Activated B cell treated with CpG ODN at 0.5 μM for 24 hours (primary cell): ENCODE results near the gene OR56B1. TPM values are rescaled to one million over a fixed set of nuclear protein-coding genes. Genes with fewer than 3 reads are reported as not detected.

ENCODE experiments used
- ATAC-seq: fragments of 200-7000 bp; cut with Tn5 transposase; one replicate; pipeline ENCODE4 v1.10.0; 2021; ENCODE audit warnings: low read depth, mild to moderate bottlenecking, moderate library complexity
- CTCF ChIA-PET: fragments of 350-600 bp; sonication (Branson Sonifier 250); formaldehyde crosslinking; loops from one replicate; lab custom pipeline; 2021; ENCODE audit warnings: antibody characterized with exemption; lab: Charles Lee
- POLR2A ChIA-PET: fragments of 350-600 bp; sonication (Branson Sonifier 250); formaldehyde crosslinking; loops from one replicate; lab custom pipeline; 2021; ENCODE audit warnings: antibody characterized with exemption; lab: Charles Lee
- DNase-seq: peaks from one replicate; pipeline ENCODE4 v3.0.0; 2022
- H3K27ac Mint-ChIP-seq: one replicate; pipeline ENCODE4 v1.8.0; 2020; ENCODE audit warnings: mixed read lengths
- H3K27me3 Mint-ChIP-seq: one replicate; pipeline ENCODE4 v1.8.0; 2021; ENCODE audit warnings: mixed read lengths
- H3K36me3 Mint-ChIP-seq: one replicate; pipeline ENCODE4 v1.8.0; 2021; ENCODE audit warnings: low read depth, mixed read lengths
- H3K4me1 Mint-ChIP-seq: one replicate; pipeline ENCODE4 v1.8.0; 2021; ENCODE audit warnings: mixed read lengths
- H3K4me3 Mint-ChIP-seq: one replicate; pipeline ENCODE4 v1.8.0; 2020; ENCODE audit warnings: mild to moderate bottlenecking, mixed read lengths
- H3K9me3 Mint-ChIP-seq: one replicate; pipeline ENCODE4 v1.8.0; 2020; ENCODE audit warnings: mixed read lengths
- CTCF ChIP-seq: fragments of 200-600 bp; IDR thresholded peaks from one replicate; pipeline ENCODE4 v1.8.0; 2022; ENCODE audit warnings: antibody characterized with exemption, mild to moderate bottlenecking
- intact Hi-C: fragments of 100-400 bp; cut with micrococcal nuclease; formaldehyde crosslinking; loops from one replicate; pipeline ENCODE4 v1.15.1; 2024
- total RNA-seq: library from RNA; stranded (reverse); gene quantifications from 2 replicates; pipeline ENCODE4 v1.2.3, GENCODE V29; 2022

The OR56B1 gene
- total RNA-seq, 1 donor from 2014 or later: 0.84 TPM

DNA sequence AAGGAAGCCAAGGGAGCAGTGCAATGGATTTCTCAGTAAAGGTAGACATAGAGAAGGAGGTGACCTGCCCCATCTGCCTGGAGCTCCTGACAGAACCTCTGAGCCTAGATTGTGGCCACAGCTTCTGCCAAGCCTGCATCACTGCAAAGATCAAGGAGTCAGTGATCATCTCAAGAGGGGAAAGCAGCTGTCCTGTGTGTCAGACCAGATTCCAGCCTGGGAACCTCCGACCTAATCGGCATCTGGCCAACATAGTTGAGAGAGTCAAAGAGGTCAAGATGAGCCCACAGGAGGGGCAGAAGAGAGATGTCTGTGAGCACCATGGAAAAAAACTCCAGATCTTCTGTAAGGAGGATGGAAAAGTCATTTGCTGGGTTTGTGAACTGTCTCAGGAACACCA is 40.0 kb upstream of the OR56B1 start:
- POLR2A ChIA-PET: interaction anchor here (0.8 to 1.3 kb wide), 2 partner anchors 12 to 64 kb away, joined by 4 read pairs; partner anchors contain the start of gene TRIM5
- no peak overlapping the region for H3K4me3 Mint-ChIP-seq
- no peak for DNase-seq
- H3K27me3 Mint-ChIP-seq: no peaks in the 10 kb centered on the region
- H3K9me3 Mint-ChIP-seq: no peaks in the 10 kb centered on the region
- no peak for ATAC-seq
- intact Hi-C loops: loop anchor here (10.0 kb wide), 1 partner anchor 1091 kb away; the partner anchor contains the start of gene TRIM68
- H3K36me3 Mint-ChIP-seq: peaks cover 84% of the 10 kb centered on the region
- peaks cover 78% of the 10 kb centered on the region for H3K4me1 Mint-ChIP-seq
- peak overlapping the region; percentile 51 for H3K27ac Mint-ChIP-seq
- CTCF ChIA-PET: interaction anchor here (1.9 kb wide), 1 partner anchor 12 kb away, joined by 6 read pairs; the partner anchor contains the start of gene TRIM5
- TF ChIP-seq CTCF: no peak

GRCh38 chr11:5698281-5698680 is 38.0 kb upstream of the OR56B1 start:
- no peak for DNase-seq
- Mint-ChIP-seq H3K4me1 (peaks cover 74% of the 10 kb centered on the region), H3K27me3 (no peaks in the 10 kb centered on the region), H3K9me3 (no peaks in the 10 kb centered on the region), H3K27ac (peak overlapping the region; percentile 12), H3K36me3 (peaks cover 84% of the 10 kb centered on the region), H3K4me3 (no peak overlapping the region)
- TF ChIP-seq CTCF: no peak
- POLR2A ChIA-PET: interaction anchor here (1.5 kb wide), 1 partner anchor 9 kb away, joined by 5 read pairs; the partner anchor contains the start of gene TRIM22
- intact Hi-C loops: loop anchor here (10.0 kb wide), 1 partner anchor 1093 kb away; the partner anchor contains the start of gene TRIM68
- CTCF ChIA-PET: no interaction called here
- ATAC-seq: no peak

GRCh38 chr11:5700421-5701054 is 35.7 kb upstream of the OR56B1 start:
- Mint-ChIP-seq H3K27ac (peak overlapping the region; percentile 95), H3K27me3 (no peaks in the 10 kb centered on the region), H3K9me3 (no peaks in the 10 kb centered on the region), H3K4me3 (peak overlapping the region; percentile 86), H3K4me1 (peaks cover 66% of the 10 kb centered on the region), H3K36me3 (peaks cover 84% of the 10 kb centered on the region)
- POLR2A ChIA-PET: interaction anchor here (0.6 to 3.6 kb wide), 6 partner anchors 11 to 1187 kb away, joined by 3 to 60 read pairs (median 4); partner anchors contain the start of genes TRIM22, TRIM34 and TRIM5
- CTCF ChIA-PET: interaction anchor here (1.1 to 3.4 kb wide), 6 partner anchors 10 to 918 kb away, joined by 3 to 23 read pairs (median 4); partner anchors contain the start of genes TPP1, TRIM22 and TRIM5
- intact Hi-C loops: loop anchor here (1.0 to 2.0 kb wide), 3 partner anchors 11 to 16 kb away; partner anchors contain the start of genes TRIM22 and TRIM5
- DNase-seq (no peak), ATAC-seq (peak; percentile 57)
- TF ChIP-seq CTCF: no peak

- peak overlapping the region; percentile 95 for H3K27ac Mint-ChIP-seq
These were observed 35.1 kb upstream of the OR56B1 start for GRCh38 chr11:5701055-5701577.

More at GRCh38 chr11:5701055-5701577, 35.1 kb upstream of the OR56B1 start:
- DNase-seq (no peak), ATAC-seq (no peak)
- Mint-ChIP-seq H3K27me3 (no peaks in the 10 kb centered on the region), H3K36me3 (peaks cover 83% of the 10 kb centered on the region), H3K4me3 (no peak overlapping the region), H3K4me1 (peaks cover 60% of the 10 kb centered on the region), H3K9me3 (no peaks in the 10 kb centered on the region)
- intact Hi-C loops: loop anchor here (1.0 to 2.0 kb wide), 2 partner anchors 11 to 16 kb away; partner anchors contain the start of gene TRIM5
- no peak for TF ChIP-seq CTCF
- ChIA-PET CTCF (interaction anchor here (1.1 to 3.4 kb wide), 5 partner anchors 10 to 101 kb away, joined by 3 to 23 read pairs (median 4); partner anchors contain the start of genes TRIM22 and TRIM5), POLR2A (interaction anchor here (0.8 to 3.6 kb wide), 5 partner anchors 8 to 77 kb away, joined by 3 to 60 read pairs (median 5); partner anchors contain the start of genes TRIM22, TRIM34 and TRIM5)
